Thymus (tissue), 11 donors: ENCODE data around the gene RAB4A. TPM values are rescaled to one million over a fixed set of nuclear protein-coding genes. Genes with fewer than 3 reads are reported as not detected.
A peak's percentile ranks its signal among the peaks of the same experiment; 100 is the strongest.

ENCODE experiments used
- DNase-seq, 9 donors: peaks; one replicate each; pipeline ENCODE4 v3.0.0-alpha.2; 2013; ENCODE audit warnings: low spot score in 9 of 9, low read depth in 6 of 9, missing footprints in 1 of 9
- H3K27ac ChIP-seq, 2 donors: one replicate each; pipeline ENCODE4 v1.5.1; 2013; ENCODE audit warnings: control low read depth in 1 of 2, low read depth in 1 of 2, low read length in 1 of 2, mild to moderate bottlenecking in 1 of 2, moderate library complexity in 1 of 2
- H3K27me3 ChIP-seq, 2 donors: one replicate each; pipeline ENCODE4 v1.5.1; 2013; ENCODE audit warnings: low read length in 1 of 2; ENCODE audit not compliant: control insufficient read depth in 2 of 2, insufficient read depth in 1 of 2
- H3K36me3 ChIP-seq, 2 donors: one replicate each; pipeline ENCODE4 v1.5.1; 2013; ENCODE audit warnings: low read length in 1 of 2, mild to moderate bottlenecking in 1 of 2, moderate library complexity in 1 of 2; ENCODE audit not compliant: control insufficient read depth in 2 of 2, insufficient read depth in 2 of 2
- H3K4me1 ChIP-seq, 2 donors: one replicate each; pipeline ENCODE4 v1.5.1; 2013; ENCODE audit warnings: low read length in 2 of 2; ENCODE audit not compliant: control insufficient read depth in 2 of 2, insufficient read depth in 2 of 2
- H3K4me3 ChIP-seq, 2 donors: one replicate each; pipeline ENCODE4 v1.5.1; 2013; ENCODE audit warnings: low read length in 2 of 2, control low read depth in 1 of 2, mild to moderate bottlenecking in 1 of 2
- H3K9me3 ChIP-seq, 2 donors: one replicate each; pipeline ENCODE4 v1.5.1; 2013; ENCODE audit warnings: low read length in 1 of 2, mild to moderate bottlenecking in 1 of 2; ENCODE audit not compliant: control insufficient read depth in 2 of 2, insufficient read depth in 1 of 2
- WGBS: extraction: QIAGEN DNeasy Blood & Tissue Kit; methylation state at CpG from one replicate; pipeline ENCODE4 v1.1.7; 2013; 5-methylcytosine and 5-hydroxymethylcytosine counted together
- polyA plus RNA-seq: library from polyadenylated mRNA; stranded (reverse); fragments of 200-250 nt; gene quantifications from one replicate; pipeline ENCODE4 v1.2.3, GENCODE V29; 2013
- total RNA-seq: library from RNA; stranded (reverse); fragments of 120-200 nt; gene quantifications from one replicate; pipeline ENCODE4 v1.2.4, GENCODE V29; 2013
- donor health status: healthy.

Gene RAB4A
- total and polyA plus RNA-seq, 2 donors = 32.0 to 39.6 TPM

GRCh38 chr1:229249854-229250644, 20.9 kb upstream of the RAB4A start:
- H3K27me3 ChIP-seq = no peaks in the 10 kb centered on the region
- no peak overlapping the region for H3K27ac ChIP-seq
- H3K9me3 ChIP-seq = no peaks in the 10 kb centered on the region
- H3K36me3 ChIP-seq = no peaks in the 10 kb centered on the region
- H3K4me3 ChIP-seq = no peak overlapping the region
- no peak for DNase-seq
- 89% methylated on average over 6 of the region's 6 CpGs for WGBS
- peaks cover 5 to 42% of the 10 kb centered on the region in 2 donors for H3K4me1 ChIP-seq

GRCh38 chr1:229251185-229251584, 19.7 kb upstream of the RAB4A start:
- Histone ChIP-seq H3K36me3 (no peaks in the 10 kb centered on the region), H3K4me3 (no peak overlapping the region), H3K9me3 (no peaks in the 10 kb centered on the region), H3K27ac (no peak overlapping the region), H3K27me3 (no peaks in the 10 kb centered on the region), H3K4me1 (peaks cover 5 to 42% of the 10 kb centered on the region in 2 donors)
- no peak for DNase-seq
- WGBS = 92% methylated on average over 5 of the region's 5 CpGs

GRCh38 chr1:229252228-229252984, 18.5 kb upstream of the RAB4A start:
- no peaks in the 10 kb centered on the region for H3K36me3 ChIP-seq
- peak overlapping the region; percentile 78 to 79 for H3K27ac ChIP-seq
- 96% methylated on average over 12 of the region's 12 CpGs for WGBS

GRCh38 chr1:229253151-229253974, 17.5 kb upstream of the RAB4A start:
- Histone ChIP-seq H3K4me3 (no peak overlapping the region), H3K36me3 (no peaks in the 10 kb centered on the region), H3K4me1 (peaks cover 5 to 46% of the 10 kb centered on the region in 2 donors), H3K27me3 (no peaks in the 10 kb centered on the region), H3K9me3 (no peaks in the 10 kb centered on the region), H3K27ac (peak overlapping the region; percentile 78 to 79)
- peak in 6 of 9 donors; percentile 58 to 86 (median 63) for DNase-seq
- 33% methylated on average over 13 of the region's 13 CpGs for WGBS

More at GRCh38 chr1:229252228-229252984, 18.5 kb upstream of the RAB4A start:
- Histone ChIP-seq H3K4me1 (peaks cover 5 to 42% of the 10 kb centered on the region in 2 donors), H3K9me3 (no peaks in the 10 kb centered on the region), H3K27me3 (no peaks in the 10 kb centered on the region), H3K4me3 (no peak overlapping the region)
- no peak for DNase-seq

- peaks cover 8 to 39% of the 10 kb centered on the region in 2 donors for H3K4me1 ChIP-seq
- 91% methylated on average over 1 of the region's 1 CpG for WGBS
- no peaks in the 10 kb centered on the region for H3K27me3 ChIP-seq
- no peaks in the 10 kb centered on the region for H3K36me3 ChIP-seq
- H3K27ac ChIP-seq = no peak overlapping the region
- H3K4me3 ChIP-seq = no peak overlapping the region
- H3K9me3 ChIP-seq = no peaks in the 10 kb centered on the region
- peak in 6 of 9 donors; percentile 56 to 83 (median 62) for DNase-seq
These were observed 15.9 kb upstream of the RAB4A start for GRCh38 chr1:229254910-229255541.

GRCh38 chr1:229258031-229258756, 12.7 kb upstream of the RAB4A start:
- H3K36me3 ChIP-seq = no peaks in the 10 kb centered on the region
- H3K9me3 ChIP-seq = no peaks in the 10 kb centered on the region
- no peaks in the 10 kb centered on the region for H3K27me3 ChIP-seq
- DNase-seq = peak in 6 of 9 donors; percentile 57 to 78 (median 72)
- no peak overlapping the region for H3K4me3 ChIP-seq
- WGBS = 4% methylated on average over 4 of the region's 4 CpGs
- H3K27ac ChIP-seq = no peak overlapping the region
- H3K4me1 ChIP-seq = peaks cover 4 to 23% of the 10 kb centered on the region in 2 donors

DNA sequence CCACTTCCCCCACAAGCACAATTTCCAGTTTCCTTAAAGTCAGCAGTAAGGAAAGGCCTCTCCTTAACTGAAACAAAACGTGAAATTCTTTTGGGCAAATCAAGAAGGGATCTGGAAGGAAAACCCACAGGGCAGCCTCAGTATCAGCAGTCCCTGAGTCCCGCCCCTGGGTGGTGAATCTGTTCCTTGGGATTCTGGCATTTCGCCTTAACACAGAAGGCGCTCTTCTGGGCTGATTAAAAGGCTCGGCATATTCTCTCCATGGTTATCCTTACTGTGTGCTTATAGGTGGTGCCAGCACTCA, 12.2 kb upstream of the RAB4A start:
- Histone ChIP-seq H3K27ac (no peak overlapping the region), H3K4me3 (no peak overlapping the region), H3K27me3 (no peaks in the 10 kb centered on the region), H3K9me3 (no peaks in the 10 kb centered on the region), H3K36me3 (no peaks in the 10 kb centered on the region), H3K4me1 (peaks cover 3 to 21% of the 10 kb centered on the region in 2 donors)
- 77% methylated on average over 5 of the region's 5 CpGs for WGBS
- no peak for DNase-seq

- peaks cover 3 to 9% of the 10 kb centered on the region in 2 donors for H3K4me1 ChIP-seq
- no peak overlapping the region for H3K27ac ChIP-seq
- 94% methylated on average over 3 of the region's 3 CpGs for WGBS
- H3K4me3 ChIP-seq = no peak overlapping the region
- DNase-seq = no peak
- no peaks in the 10 kb centered on the region for H3K9me3 ChIP-seq
- no peaks in the 10 kb centered on the region for H3K36me3 ChIP-seq
- H3K27me3 ChIP-seq = no peaks in the 10 kb centered on the region
These were observed 10.6 kb upstream of the RAB4A start for GRCh38 chr1:229260297-229260696.
